Liver (tissue), 9 donors: ENCODE results near the gene ITPRIPL2. TPM values are rescaled to one million over a fixed set of nuclear protein-coding genes. Genes with fewer than 3 reads are reported as not detected.
A peak's percentile ranks its signal among the peaks of the same experiment; 100 is the strongest.

Experiments
- DNase-seq: peaks from one replicate; pipeline ENCODE4 v3.0.0-alpha.2; 2017; ENCODE audit warnings: low spot score
- H3K27ac ChIP-seq, 2 donors: one replicate each; pipeline ENCODE4 v1.7.0; 2013; ENCODE audit warnings: inconsistent platforms in 2 of 2, low read length in 2 of 2, control low read depth in 1 of 2, low read depth in 1 of 2, mild to moderate bottlenecking in 1 of 2
- H3K27me3 ChIP-seq, 4 donors: one replicate each; pipeline versions ENCODE4 v1.6.1 to v1.7.0; 2013; ENCODE audit warnings: low read length in 3 of 4, inconsistent platforms in 1 of 4, mild to moderate bottlenecking in 1 of 4, moderate library complexity in 1 of 4; ENCODE audit not compliant: control insufficient read depth in 4 of 4, insufficient read depth in 4 of 4
- H3K36me3 ChIP-seq, 4 donors: one replicate each; pipeline versions ENCODE4 v1.6.1 to v1.7.0; 2013; ENCODE audit warnings: low read length in 3 of 4, mild to moderate bottlenecking in 3 of 4, low read depth in 1 of 4, moderate library complexity in 1 of 4; ENCODE audit not compliant: control insufficient read depth in 4 of 4, insufficient read depth in 3 of 4
- H3K4me1 ChIP-seq, 4 donors: one replicate each; pipeline versions ENCODE4 v1.6.1 to v1.7.0; 2013; ENCODE audit warnings: low read length in 3 of 4, mild to moderate bottlenecking in 3 of 4, moderate library complexity in 1 of 4; ENCODE audit not compliant: control insufficient read depth in 4 of 4, insufficient read depth in 4 of 4
- H3K4me3 ChIP-seq, 3 donors: one replicate each; pipeline versions ENCODE4 v1.6.1 to v1.7.0; 2013; ENCODE audit warnings: low read length in 3 of 3, control low read depth in 1 of 3, low read depth in 1 of 3, mild to moderate bottlenecking in 1 of 3
- H3K9ac ChIP-seq, 2 donors: one replicate each; pipeline ENCODE4 v1.7.0; 2013; ENCODE audit warnings: low read length in 2 of 2, mild to moderate bottlenecking in 2 of 2, moderate library complexity in 2 of 2, control low read depth in 1 of 2, low read depth in 1 of 2
- H3K9me3 ChIP-seq, 4 donors: one replicate each; pipeline versions ENCODE4 v1.6.1 to v1.7.0; 2013; ENCODE audit warnings: low read length in 3 of 4; ENCODE audit not compliant: control insufficient read depth in 4 of 4
- EGR1 ChIP-seq, 2 donors: IDR thresholded peaks; 2 replicates each; pipeline ENCODE4 v1.6.1; 2016 to 2018; ENCODE audit warnings: antibody characterized with exemption in 2 of 2, low read depth in 2 of 2
- FOXA1 ChIP-seq: IDR thresholded peaks from 2 replicates; pipeline ENCODE4 v1.6.1; 2016; ENCODE audit warnings: antibody characterized with exemption
- FOXA2 ChIP-seq: IDR thresholded peaks from 2 replicates; pipeline ENCODE4 v1.6.1; 2016; ENCODE audit warnings: antibody characterized with exemption
- GABPA ChIP-seq, 2 donors: IDR thresholded peaks in 1 of 2; conservative IDR thresholded peaks in 1 of 2; 2 replicates each; pipeline ENCODE4 v1.6.1; 2016; ENCODE audit warnings: antibody characterized with exemption in 2 of 2, mild to moderate bottlenecking in 1 of 2, moderate library complexity in 1 of 2
- HNF4A ChIP-seq, 2 donors: conservative IDR thresholded peaks; 2 replicates each; pipeline ENCODE4 v1.6.1; 2016; ENCODE audit warnings: antibody characterized with exemption in 2 of 2, mild to moderate bottlenecking in 2 of 2
- JUND ChIP-seq, 2 donors: IDR thresholded peaks; 2 replicates each; pipeline ENCODE4 v1.6.1; 2016; ENCODE audit warnings: antibody characterized with exemption in 2 of 2
- NR2F2 ChIP-seq: IDR thresholded peaks from 2 replicates; pipeline ENCODE4 v1.6.1; 2016; ENCODE audit warnings: antibody characterized with exemption
- RAD21 ChIP-seq, 2 donors: IDR thresholded peaks; 2 replicates each; pipeline ENCODE4 v1.6.1; 2016; ENCODE audit warnings: antibody characterized with exemption in 2 of 2, mild to moderate bottlenecking in 2 of 2
- TAF1 ChIP-seq: conservative IDR thresholded peaks from 2 replicates; pipeline ENCODE4 v1.6.1; 2016; ENCODE audit warnings: antibody characterized with exemption, mild to moderate bottlenecking
- YY1 ChIP-seq: IDR thresholded peaks from 2 replicates; pipeline ENCODE4 v1.6.1; 2016; ENCODE audit warnings: antibody characterized with exemption, mild to moderate bottlenecking
- WGBS: extraction: QIAGEN DNeasy Blood & Tissue Kit; methylation state at CpG from one replicate; pipeline ENCODE4 v1.1.7; 2013; 5-methylcytosine and 5-hydroxymethylcytosine counted together
- polyA plus RNA-seq, 2 donors: library from polyadenylated mRNA; stranded (reverse) in 1 of 2; unstranded in 1 of 2; fragments of 200-250 nt in 1 of 2; fragments of >200 nt in 1 of 2; fragmentation: Nextera tagmentation in 1 of 2; extraction: Ambion mirVana in 1 of 2; gene quantifications; one replicate each; pipeline versions ENCODE4 v1.2.1 to v1.2.3, GENCODE V29; 2013 to 2015
- total RNA-seq, 2 donors: library from RNA; depleted of rRNA; stranded (reverse); fragments of >200 nt; gene quantifications; one replicate each; pipeline ENCODE4 v1.2.3, GENCODE V29; 2014
- TF ChIP-seq, protein P1 (sequence below): fragments of 150-350 bp; IDR thresholded peaks from 2 replicates; pipeline ENCODE4 v1.5.1; 2017; ENCODE audit warnings: improper control_type of control experiment, low read depth, low read length; ENCODE audit not compliant: missing input control
- TF ChIP-seq, protein P2 (sequence below): IDR thresholded peaks from 2 replicates; pipeline ENCODE4 v1.6.1; 2016; ENCODE audit warnings: antibody characterized with exemption
- donor health status: healthy.
- donor health status: healthy.
- donor health status: healthy.
- donor health status: healthy.
- donor health status: healthy.

The ITPRIPL2 gene
- total and polyA plus RNA-seq, 4 donors = 2.2 to 14.3 (median 5.5) TPM

DNA sequence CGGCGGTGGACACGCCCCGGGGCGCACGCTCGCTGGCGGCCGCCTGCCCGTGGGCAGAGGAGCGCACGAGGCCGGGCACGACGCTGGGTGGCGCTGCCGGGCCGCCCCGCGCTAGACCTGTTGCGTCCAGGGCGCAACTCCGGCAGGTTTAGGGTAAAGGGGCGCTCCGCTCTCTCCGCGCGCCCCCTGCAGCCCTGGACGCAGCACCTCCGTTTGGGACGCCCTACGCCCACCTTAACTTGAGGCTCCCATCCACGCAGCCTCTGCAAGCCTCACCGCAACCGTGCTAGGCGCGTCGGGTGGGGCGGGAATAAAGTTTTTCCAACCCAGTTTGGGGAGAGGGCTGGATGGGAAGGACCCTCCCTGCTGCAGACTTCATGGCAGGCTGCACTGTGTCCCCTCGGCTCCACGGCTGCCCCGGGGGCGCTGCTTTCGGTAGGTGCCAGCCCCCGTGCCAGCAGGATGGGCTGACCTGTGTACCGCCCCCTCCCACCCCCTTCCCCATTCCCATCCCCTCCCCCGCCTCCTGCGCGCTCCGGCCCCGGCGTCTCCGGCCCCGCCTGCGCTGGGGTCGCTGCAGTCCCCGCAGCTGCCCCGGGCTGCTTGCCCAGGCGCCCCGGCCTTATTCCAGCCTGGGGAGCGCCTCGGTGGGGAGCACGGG, 54.1 kb downstream of the ITPRIPL2 start, which contains the start of gene SYT17:
Gene SYT17 (plus strand): TSS at position 531 of the 661 bp plus-strand sequence. CDS start 407 bp downstream, outside the sequence.
- 1% methylated on average over 63 of the region's 63 CpGs for WGBS
- DNase-seq = peak; percentile 61
- H3K36me3 ChIP-seq = no peaks in the 10 kb centered on the region
- no peak within 1 kb of the TSS for H3K9ac ChIP-seq
- H3K27me3 ChIP-seq = no peaks in the 10 kb centered on the region
- peaks cover 0 to 16% (median 8%) of the 10 kb centered on the region in 4 donors for H3K4me1 ChIP-seq
- TF ChIP-seq JUND (IDR thresholded peaks at IDR 0.05) (no peak), RAD21 (IDR thresholded peaks at IDR 0.05) (peak; percentile 66 to 76)
- TF ChIP-seq, protein P1, sequence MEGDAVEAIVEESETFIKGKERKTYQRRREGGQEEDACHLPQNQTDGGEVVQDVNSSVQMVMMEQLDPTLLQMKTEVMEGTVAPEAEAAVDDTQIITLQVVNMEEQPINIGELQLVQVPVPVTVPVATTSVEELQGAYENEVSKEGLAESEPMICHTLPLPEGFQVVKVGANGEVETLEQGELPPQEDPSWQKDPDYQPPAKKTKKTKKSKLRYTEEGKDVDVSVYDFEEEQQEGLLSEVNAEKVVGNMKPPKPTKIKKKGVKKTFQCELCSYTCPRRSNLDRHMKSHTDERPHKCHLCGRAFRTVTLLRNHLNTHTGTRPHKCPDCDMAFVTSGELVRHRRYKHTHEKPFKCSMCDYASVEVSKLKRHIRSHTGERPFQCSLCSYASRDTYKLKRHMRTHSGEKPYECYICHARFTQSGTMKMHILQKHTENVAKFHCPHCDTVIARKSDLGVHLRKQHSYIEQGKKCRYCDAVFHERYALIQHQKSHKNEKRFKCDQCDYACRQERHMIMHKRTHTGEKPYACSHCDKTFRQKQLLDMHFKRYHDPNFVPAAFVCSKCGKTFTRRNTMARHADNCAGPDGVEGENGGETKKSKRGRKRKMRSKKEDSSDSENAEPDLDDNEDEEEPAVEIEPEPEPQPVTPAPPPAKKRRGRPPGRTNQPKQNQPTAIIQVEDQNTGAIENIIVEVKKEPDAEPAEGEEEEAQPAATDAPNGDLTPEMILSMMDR = peak; percentile 75
- no peaks in the 10 kb centered on the region for H3K9me3 ChIP-seq
- H3K4me3 ChIP-seq = peak within 1 kb of the TSS; percentile 67 to 85 (median 79)
- H3K27ac ChIP-seq = peak within 1 kb of the TSS; percentile 73 to 75

DNA sequence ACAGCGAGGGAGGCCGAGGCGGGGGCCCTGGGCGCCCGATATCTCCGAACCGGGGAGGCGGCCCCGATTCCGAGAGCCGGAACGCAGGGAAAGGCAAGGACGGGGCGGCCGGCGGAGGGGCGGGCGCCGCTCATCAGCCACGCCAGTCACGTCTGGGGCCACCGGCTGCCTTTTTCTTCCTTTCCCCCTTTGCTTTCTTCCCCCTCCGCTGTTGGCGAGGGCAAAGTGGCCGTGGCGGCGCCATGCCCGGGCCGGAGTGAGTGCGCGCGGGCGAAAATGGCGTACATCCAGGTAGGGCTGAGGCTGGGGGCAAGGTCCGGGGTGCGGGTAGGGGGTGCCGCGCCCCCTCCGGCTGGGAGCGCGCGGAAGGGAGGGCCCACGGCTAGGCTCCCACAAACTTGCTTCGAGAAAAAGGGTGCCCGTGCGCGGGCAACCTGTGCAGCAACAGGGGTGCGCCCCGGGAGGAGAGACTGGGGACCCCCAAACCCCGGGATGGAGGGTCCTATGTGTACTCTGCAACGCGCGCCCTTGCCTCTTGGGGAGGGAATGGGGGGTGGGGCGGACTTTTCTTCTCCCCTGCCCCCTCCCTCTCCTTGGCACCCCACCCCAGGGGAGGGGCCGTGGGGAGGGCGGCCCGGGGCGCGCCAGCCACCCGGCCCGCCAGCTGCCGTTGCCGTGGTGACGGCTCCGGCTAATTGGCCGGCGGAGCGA, 54.8 kb downstream of the ITPRIPL2 start:
- WGBS = under 1% methylated on average over 68 of the region's 68 CpGs
- H3K4me3 ChIP-seq = peak overlapping the region; percentile 51 to 85 (median 79)
- peaks cover 0 to 16% (median 8%) of the 10 kb centered on the region in 4 donors for H3K4me1 ChIP-seq
- no peaks in the 10 kb centered on the region for H3K9me3 ChIP-seq
- no peak for DNase-seq
- H3K9ac ChIP-seq = no peak overlapping the region
- H3K36me3 ChIP-seq = no peaks in the 10 kb centered on the region
- TF ChIP-seq FOXA2 = no peak
- peak; percentile 1 to 19 for TF ChIP-seq HNF4A (conservative IDR thresholded peaks at IDR 0.05)
- TF ChIP-seq YY1 = peak; percentile 29
- no peaks in the 10 kb centered on the region for H3K27me3 ChIP-seq
- H3K27ac ChIP-seq = peak overlapping the region; percentile 73 to 75

DNA sequence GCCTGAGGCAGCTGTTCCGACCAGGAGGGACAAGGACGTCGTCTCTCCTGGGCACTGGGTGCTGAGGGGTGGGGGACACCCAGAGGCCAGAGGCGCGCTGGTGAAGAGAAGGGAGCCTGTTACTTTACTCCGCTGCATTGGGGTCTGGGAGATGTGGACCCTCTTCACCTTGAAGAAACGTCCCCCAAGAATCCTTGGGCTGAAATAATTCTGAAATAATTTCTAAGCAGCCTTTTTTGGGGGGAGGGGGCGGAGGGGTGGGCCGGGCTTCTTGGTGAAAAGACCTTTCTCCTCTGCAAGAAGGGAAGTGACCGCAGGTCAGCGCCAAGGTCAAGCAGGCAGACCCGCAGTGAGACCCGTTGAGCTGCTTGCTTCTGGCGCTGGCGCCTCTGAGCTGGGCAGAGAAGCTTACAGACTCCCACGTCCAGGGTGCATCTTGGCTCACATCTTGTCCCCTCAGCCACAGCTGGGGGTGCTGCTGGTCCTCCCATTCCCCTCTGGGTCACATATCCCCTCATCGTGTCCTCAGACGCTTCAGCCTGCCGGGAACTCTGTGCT, 55.4 kb downstream of the ITPRIPL2 start:
- no peak overlapping the region for H3K9ac ChIP-seq
- peaks cover 0 to 16% (median 8%) of the 10 kb centered on the region in 4 donors for H3K4me1 ChIP-seq
- WGBS = 33% methylated on average over 19 of the region's 19 CpGs
- H3K36me3 ChIP-seq = no peaks in the 10 kb centered on the region
- H3K4me3 ChIP-seq = peak overlapping the region in 2 of 3 donors; percentile 79 to 85
- TF ChIP-seq TAF1 = no peak
- TF ChIP-seq HNF4A (conservative IDR thresholded peaks at IDR 0.05) = no peak
- TF ChIP-seq GABPA (IDR thresholded peaks at IDR 0.05 in 1 of 2, conservative IDR thresholded peaks at IDR 0.05 in 1 of 2) = no peak
- no peak for TF ChIP-seq YY1
- TF ChIP-seq EGR1 (IDR thresholded peaks at IDR 0.05; ENCODE audit: low read depth in 2 of 2) = no peak
- no peak for TF ChIP-seq RAD21 (IDR thresholded peaks at IDR 0.05)
- TF ChIP-seq NR2F2 = no peak
- TF ChIP-seq, protein P2, sequence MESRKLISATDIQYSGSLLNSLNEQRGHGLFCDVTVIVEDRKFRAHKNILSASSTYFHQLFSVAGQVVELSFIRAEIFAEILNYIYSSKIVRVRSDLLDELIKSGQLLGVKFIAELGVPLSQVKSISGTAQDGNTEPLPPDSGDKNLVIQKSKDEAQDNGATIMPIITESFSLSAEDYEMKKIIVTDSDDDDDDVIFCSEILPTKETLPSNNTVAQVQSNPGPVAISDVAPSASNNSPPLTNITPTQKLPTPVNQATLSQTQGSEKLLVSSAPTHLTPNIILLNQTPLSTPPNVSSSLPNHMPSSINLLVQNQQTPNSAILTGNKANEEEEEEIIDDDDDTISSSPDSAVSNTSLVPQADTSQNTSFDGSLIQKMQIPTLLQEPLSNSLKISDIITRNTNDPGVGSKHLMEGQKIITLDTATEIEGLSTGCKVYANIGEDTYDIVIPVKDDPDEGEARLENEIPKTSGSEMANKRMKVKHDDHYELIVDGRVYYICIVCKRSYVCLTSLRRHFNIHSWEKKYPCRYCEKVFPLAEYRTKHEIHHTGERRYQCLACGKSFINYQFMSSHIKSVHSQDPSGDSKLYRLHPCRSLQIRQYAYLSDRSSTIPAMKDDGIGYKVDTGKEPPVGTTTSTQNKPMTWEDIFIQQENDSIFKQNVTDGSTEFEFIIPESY = no peak
- no peak for TF ChIP-seq FOXA1
- TF ChIP-seq JUND (IDR thresholded peaks at IDR 0.05) = no peak
- TF ChIP-seq, protein P1 = no peak
- no peaks in the 10 kb centered on the region for H3K27me3 ChIP-seq
- H3K27ac ChIP-seq = no peak overlapping the region
- H3K9me3 ChIP-seq = no peaks in the 10 kb centered on the region
- no peak for DNase-seq
